Measurements from ENCODE around the gene CYLC2.

DNA sequence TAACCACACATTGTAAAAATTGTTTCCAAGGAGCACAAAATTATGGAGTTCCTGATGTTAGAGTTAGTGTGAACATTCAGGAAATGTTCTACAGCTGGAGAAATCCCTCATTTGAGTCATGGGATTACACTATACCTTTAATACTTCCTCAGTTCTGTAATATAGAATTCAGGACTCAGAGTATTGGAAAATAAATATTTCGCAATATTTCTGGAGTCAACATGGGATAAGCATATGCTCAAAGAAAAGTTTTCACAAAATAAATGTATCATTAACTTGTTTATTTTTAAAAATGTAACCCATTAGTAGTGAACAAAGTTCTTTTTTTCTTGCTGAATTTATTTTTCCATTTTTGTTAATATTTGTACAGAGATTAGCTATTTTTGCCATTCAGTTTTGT lies 8.6 kb downstream of the CYLC2 start:
- TF ChIP-seq, protein P1, sequence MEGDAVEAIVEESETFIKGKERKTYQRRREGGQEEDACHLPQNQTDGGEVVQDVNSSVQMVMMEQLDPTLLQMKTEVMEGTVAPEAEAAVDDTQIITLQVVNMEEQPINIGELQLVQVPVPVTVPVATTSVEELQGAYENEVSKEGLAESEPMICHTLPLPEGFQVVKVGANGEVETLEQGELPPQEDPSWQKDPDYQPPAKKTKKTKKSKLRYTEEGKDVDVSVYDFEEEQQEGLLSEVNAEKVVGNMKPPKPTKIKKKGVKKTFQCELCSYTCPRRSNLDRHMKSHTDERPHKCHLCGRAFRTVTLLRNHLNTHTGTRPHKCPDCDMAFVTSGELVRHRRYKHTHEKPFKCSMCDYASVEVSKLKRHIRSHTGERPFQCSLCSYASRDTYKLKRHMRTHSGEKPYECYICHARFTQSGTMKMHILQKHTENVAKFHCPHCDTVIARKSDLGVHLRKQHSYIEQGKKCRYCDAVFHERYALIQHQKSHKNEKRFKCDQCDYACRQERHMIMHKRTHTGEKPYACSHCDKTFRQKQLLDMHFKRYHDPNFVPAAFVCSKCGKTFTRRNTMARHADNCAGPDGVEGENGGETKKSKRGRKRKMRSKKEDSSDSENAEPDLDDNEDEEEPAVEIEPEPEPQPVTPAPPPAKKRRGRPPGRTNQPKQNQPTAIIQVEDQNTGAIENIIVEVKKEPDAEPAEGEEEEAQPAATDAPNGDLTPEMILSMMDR (conservative IDR thresholded peaks at IDR 0.05 in 1 of 2, IDR thresholded peaks at IDR 0.05 in 1 of 2; ENCODE audit: extremely low read depth in 1 of 2, insufficient read depth in 1 of 2, low read depth in 1 of 2, low read length in 2 of 2) = no peak
- no peak for TF ChIP-seq EZH2 (IDR thresholded peaks at IDR 0.05; ENCODE audit: borderline replicate concordance, low read length)
